Measurements from ENCODE around the gene ITPR2.
"Not testable (repeated sequence)": the region's sequence is repeated elsewhere in the genome, so short reads cannot be mapped to it uniquely, and the experiment has no call there.

Gene ITPR2

GRCh38 chr12:26654623-26655022 lies 178.4 kb downstream of the ITPR2 start:
- DNase-seq = no peak

GRCh38 chr12:26651566-26652188 lies 181.3 kb downstream of the ITPR2 start:
- peak; percentile 84 for DNase-seq

- DNase-seq = no peak
Measured at GRCh38 chr12:26651036-26651435, 182.0 kb downstream of the ITPR2 start.

- no peak for DNase-seq
Measured at GRCh38 chr12:26648999-26649398, 184.0 kb downstream of the ITPR2 start.

GRCh38 chr12:26648584-26648983 lies 184.4 kb downstream of the ITPR2 start:
- no peak for DNase-seq

- no peak for DNase-seq
Measured at GRCh38 chr12:26648066-26648465, 184.9 kb downstream of the ITPR2 start.

- no peak for DNase-seq
Measured at GRCh38 chr12:26647088-26647487, 185.9 kb downstream of the ITPR2 start.

GRCh38 chr12:26646571-26646970 lies 186.4 kb downstream of the ITPR2 start:
- DNase-seq = no peak

GRCh38 chr12:26644376-26644775 lies 188.6 kb downstream of the ITPR2 start:
- not testable (repeated sequence) for DNase-seq

- no peak for DNase-seq
Measured at GRCh38 chr12:26643532-26644315, 189.3 kb downstream of the ITPR2 start.

- no peak for DNase-seq
Measured at GRCh38 chr12:26642361-26642760, 190.6 kb downstream of the ITPR2 start.

GRCh38 chr12:26636710-26637328 lies 196.2 kb downstream of the ITPR2 start:
- DNase-seq = no peak

GRCh38 chr12:26633591-26634210 lies 199.3 kb downstream of the ITPR2 start:
- DNase-seq = peak; percentile 9

- DNase-seq = no peak
Measured at GRCh38 chr12:26632756-26633155, 200.2 kb downstream of the ITPR2 start.

- DNase-seq = no peak
Measured at GRCh38 chr12:26631846-26632245, 201.1 kb downstream of the ITPR2 start.

GRCh38 chr12:26630546-26631027 lies 202.4 kb downstream of the ITPR2 start:
- DNase-seq = no peak

- DNase-seq = no peak
Measured at GRCh38 chr12:26629864-26630263, 203.1 kb downstream of the ITPR2 start.

- DNase-seq = no peak
Measured at GRCh38 chr12:26628234-26628633, 204.8 kb downstream of the ITPR2 start.

GRCh38 chr12:26627335-26627734 lies 205.7 kb downstream of the ITPR2 start:
- no peak for DNase-seq

- no peak for DNase-seq
Measured at GRCh38 chr12:26623136-26623535, 209.9 kb downstream of the ITPR2 start.

- DNase-seq = peak; percentile 74
Measured at GRCh38 chr12:26622601-26623000, 210.4 kb downstream of the ITPR2 start.

- peak; percentile 10 for DNase-seq
Measured at GRCh38 chr12:26621932-26622331, 211.1 kb downstream of the ITPR2 start.

- no peak for DNase-seq
Measured at GRCh38 chr12:26620907-26621306, 212.1 kb downstream of the ITPR2 start.

Measured in NCI-H82 (cell line).